NCI-H446 (cell line): ENCODE results near the gene HSPA1B.
"Not testable (repeated sequence)": the region's sequence is repeated elsewhere in the genome, so short reads cannot be mapped to it uniquely, and the experiment has no call there.

Experiments used
- DNase-seq, 2 experiments: peaks; one replicate each; lab custom pipeline; 2025; lab: John Stamatoyannopoulos, UW

Gene HSPA1B

DNA sequence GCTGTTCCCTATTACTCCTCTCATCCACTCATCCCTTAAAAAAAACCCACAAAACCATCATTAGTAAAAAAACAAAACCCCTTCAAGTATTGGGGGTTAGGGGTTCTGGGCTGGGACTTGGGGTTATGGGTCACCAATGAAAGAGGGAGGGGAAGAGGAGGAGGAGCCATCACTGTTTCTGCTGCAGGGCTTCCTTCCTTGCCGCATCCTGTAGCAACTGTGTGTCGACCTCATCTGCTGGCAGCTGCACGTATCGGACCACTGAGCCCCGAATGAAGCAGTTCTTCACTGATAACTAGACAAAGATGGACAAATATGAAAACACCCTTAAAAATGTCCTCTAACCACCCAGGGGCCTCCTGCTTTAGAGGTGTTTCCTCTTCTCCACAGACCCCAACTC lies 29.9 kb upstream of the HSPA1B start:
- DNase-seq, result no peak

GRCh38 chr6:31799781-31800180 lies 27.8 kb upstream of the HSPA1B start:
- no peak for DNase-seq

GRCh38 chr6:31801031-31801927 lies 26.3 kb upstream of the HSPA1B start:
- DNase-seq, result not testable (repeated sequence)

DNA sequence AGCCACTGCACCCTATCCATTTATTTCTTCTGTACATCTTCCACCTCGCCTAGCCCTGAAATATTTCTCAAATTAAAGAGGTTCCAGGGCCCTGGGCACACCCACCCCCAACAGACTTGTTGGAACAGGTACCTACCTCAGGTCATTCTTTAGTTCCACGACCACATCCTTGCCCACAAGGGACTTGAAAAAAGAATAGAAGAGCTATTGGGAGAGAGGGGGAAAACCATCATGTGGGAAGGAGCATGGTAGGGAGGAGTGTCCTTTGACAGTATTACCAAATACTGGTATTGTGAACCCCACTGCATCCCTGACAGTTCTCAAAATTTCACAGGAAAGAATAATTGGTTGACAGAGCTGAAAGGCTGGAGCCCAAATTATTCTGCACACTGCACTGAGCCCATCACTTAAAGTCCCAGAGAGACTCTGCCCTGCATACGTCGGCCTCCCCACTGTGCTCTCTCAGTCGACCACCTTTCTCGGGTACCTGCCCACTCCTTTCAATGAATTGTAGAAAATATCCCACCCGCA lies 21.5 kb upstream of the HSPA1B start:
- no peak for DNase-seq

DNA sequence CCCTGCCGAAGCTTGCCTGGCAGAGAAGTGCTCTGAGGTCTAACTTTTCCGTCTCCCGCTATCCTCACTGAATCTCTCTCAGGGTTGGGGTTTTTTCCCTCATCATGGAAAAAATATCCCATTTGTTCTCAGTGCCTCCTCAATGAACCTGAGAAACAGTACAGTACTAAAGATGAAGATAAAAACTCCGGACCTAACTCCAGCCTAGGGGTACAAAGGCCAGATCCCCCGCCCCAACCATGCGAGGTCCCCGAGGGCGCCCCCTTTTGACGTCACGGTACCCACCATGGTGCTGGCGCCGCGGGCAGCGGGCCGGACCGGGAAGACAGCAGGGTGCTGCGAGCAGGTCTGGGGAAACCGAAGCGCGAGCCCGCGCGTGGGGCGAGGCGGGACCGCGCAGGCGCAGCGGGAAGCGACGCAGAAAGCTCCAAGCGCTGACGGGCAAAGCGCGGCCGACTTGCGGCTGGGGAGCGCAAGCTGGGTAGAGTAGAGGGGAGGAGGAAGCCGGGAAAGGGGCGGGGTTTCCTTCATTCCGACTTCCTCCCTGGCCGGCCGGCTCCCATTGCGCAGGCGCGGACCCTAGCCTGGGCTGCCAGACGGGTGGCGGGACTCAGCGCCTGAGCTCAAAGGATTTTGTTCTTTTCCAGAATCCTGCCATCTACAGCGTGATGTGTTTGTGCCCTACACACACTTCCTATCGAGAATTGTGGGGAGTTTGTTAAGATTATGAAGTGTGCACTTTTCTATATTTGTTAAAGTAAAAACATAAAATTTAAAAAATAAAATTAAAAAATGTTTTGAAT lies 20.9 kb upstream of the HSPA1B start, which contains the start of gene LSM2:
Gene LSM2 (minus strand): TSS at position 497 of the 803 bp plus-strand sequence. CDS start 209 bp downstream, at position 288.
- DNase-seq, result peak; percentile 91 to 97

- not testable (repeated sequence) for DNase-seq
Observed at GRCh38 chr6:31808599-31808998, 18.9 kb upstream of the HSPA1B start.

DNA sequence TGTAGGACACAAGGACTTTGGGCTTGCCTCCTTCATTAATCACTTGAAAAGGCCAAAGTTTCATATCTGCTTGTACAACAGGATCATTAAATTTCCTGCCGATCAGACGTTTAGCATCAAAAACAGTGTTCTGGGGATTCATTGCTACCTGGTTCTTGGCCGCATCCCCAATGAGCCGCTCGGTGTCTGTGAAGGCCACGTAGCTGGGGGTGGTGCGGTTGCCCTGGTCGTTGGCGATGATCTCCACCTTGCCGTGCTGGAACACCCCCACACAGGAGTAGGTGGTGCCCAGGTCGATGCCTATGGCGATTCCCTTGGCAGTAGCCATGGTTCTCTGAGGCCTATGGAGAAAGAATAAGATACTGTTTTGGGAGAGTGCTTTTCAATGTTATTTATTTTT lies 15.9 kb upstream of the HSPA1B start:
- no peak for DNase-seq

- DNase-seq, result no peak
Observed at GRCh38 chr6:31813465-31813849, 14.1 kb upstream of the HSPA1B start.

GRCh38 chr6:31814677-31815024 lies 12.9 kb upstream of the HSPA1B start:
- DNase-seq, result peak; percentile 60 to 81

DNA sequence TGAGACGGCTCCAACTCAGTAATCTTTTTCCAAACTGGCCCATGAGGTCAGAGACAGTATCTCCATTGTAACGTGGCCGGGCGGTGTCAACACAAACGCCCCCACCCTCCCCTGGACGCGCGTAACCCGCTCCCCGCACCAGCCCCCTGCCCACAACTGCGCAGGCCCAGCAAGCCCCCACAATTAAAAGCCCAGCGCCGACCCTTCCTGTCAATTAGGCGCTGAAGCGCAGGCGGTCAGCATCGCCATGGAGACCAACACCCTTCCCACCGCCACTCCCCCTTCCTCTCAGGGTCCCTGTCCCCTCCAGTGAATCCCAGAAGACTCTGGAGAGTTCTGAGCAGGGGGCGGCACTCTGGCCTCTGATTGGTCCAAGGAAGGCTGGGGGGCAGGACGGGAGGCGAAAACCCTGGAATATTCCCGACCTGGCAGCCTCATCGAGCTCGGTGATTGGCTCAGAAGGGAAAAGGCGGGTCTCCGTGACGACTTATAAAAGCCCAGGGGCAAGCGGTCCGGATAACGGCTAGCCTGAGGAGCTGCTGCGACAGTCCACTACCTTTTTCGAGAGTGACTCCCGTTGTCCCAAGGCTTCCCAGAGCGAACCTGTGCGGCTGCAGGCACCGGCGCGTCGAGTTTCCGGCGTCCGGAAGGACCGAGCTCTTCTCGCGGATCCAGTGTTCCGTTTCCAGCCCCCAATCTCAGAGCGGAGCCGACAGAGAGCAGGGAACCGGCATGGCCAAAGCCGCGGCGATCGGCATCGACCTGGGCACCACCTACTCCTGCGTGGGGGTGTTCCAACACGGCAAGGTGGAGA lies 12.3 kb upstream of the HSPA1B start, which contains the start of the genes HSPA1A and HSPA1L:
Gene HSPA1A (plus strand): TSS at position 519 of the 814 bp plus-strand sequence. CDS start 214 bp downstream, at position 733.
Gene HSPA1L (minus strand): TSS at position 259 of the 814 bp plus-strand sequence. CDS start 3,311 bp downstream, outside the sequence.
- DNase-seq, result peak; percentile 81 to 90

DNA sequence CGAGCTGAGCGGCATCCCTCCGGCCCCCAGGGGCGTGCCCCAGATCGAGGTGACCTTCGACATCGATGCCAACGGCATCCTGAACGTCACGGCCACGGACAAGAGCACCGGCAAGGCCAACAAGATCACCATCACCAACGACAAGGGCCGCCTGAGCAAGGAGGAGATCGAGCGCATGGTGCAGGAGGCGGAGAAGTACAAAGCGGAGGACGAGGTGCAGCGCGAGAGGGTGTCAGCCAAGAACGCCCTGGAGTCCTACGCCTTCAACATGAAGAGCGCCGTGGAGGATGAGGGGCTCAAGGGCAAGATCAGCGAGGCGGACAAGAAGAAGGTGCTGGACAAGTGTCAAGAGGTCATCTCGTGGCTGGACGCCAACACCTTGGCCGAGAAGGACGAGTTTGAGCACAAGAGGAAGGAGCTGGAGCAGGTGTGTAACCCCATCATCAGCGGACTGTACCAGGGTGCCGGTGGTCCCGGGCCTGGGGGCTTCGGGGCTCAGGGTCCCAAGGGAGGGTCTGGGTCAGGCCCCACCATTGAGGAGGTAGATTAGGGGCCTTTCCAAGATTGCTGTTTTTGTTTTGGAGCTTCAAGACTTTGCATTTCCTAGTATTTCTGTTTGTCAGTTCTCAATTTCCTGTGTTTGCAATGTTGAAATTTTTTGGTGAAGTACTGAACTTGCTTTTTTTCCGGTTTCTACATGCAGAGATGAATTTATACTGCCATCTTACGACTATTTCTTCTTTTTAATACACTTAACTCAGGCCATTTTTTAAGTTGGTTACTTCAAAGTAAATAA lies 10.2 kb upstream of the HSPA1B start:
- DNase-seq, result not testable (repeated sequence)

DNA sequence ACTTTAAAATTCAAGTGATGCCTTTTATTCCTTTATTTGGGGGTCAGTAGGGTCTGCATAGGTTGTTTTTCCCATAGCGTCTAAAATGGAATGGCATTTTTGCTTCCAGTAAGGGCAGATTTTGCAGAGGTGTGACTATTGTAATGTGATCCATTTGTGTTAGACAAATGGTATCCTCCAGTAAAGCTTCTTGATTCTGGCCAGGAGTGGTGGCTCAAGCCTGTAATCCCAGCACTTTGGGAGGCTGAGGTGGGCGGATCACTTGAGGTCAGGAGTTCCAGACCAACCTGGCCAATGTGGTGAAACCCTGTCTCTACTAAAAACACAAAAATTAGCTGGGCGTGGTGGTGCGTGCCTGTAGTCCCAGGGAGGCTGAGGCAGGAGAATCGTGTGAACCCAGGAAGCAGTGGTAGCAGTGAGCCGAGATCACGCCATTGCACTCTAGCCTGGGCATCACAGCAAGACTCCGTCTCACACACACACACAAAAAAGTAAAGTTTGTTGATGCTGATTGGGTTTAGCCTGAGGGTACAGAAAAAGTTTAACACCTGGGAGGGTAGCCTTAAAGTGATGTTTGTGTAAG lies 9.5 kb upstream of the HSPA1B start:
- not testable (repeated sequence) for DNase-seq

- no peak for DNase-seq
Observed at GRCh38 chr6:31819871-31820299, 7.7 kb upstream of the HSPA1B start.

DNA sequence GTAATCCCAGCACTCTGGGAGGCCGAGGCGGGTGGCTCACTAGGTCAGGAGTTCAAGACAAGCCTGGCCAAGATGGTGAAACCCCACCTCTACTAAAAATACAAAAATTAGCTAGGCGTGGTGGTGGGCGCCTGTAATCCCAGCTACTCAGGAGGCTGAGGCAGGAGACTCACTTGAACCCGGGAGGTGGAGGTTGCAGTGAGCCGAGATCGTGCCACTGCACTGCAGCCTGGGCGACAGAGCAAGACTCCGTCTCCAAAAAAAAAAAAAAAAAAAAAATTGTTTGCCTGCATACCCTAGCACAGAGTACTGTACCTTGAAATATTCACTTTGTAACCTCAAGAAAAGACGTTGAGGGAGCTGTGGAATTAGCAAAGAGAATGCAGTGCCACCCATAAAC lies 7.1 kb upstream of the HSPA1B start:
- DNase-seq, result not testable (repeated sequence)

GRCh38 chr6:31821301-31822035 lies 6.1 kb upstream of the HSPA1B start:
- DNase-seq, result no peak

- DNase-seq, result no peak
Observed at GRCh38 chr6:31822036-31822821, 5.3 kb upstream of the HSPA1B start.

GRCh38 chr6:31823592-31824196 lies 3.8 kb upstream of the HSPA1B start:
- DNase-seq, result not testable (repeated sequence)

GRCh38 chr6:31825553-31825952 lies 2.0 kb upstream of the HSPA1B start:
- DNase-seq, result no peak
